ENCODE measurements around the gene DTNBP1.

DNA sequence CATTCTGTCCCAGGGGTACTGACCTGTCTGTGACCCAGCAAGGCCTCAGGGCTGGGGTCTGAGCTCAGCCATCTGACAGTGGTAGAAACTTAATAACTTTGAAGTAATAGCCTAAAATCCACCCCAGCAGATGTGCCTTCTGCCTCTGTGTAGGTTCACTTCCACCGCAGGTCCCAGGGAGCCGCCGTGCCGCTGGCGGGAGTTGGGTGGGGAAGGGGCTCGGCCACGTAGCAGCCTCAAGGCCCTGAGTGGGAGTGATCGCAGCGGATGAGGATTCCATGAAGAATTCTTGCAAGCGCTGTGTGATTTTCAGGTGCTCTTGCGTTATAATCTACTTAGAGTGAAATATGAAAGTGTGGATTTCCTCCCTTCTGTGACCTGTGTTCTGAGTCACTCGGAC, 163.7 kb downstream of the DTNBP1 start:
- TF ChIP-seq POLR2A (IDR thresholded peaks at IDR 0.05) = no peak
- TF ChIP-seq POLR2AphosphoS5 (IDR thresholded peaks at IDR 0.05) = no peak

All from breast epithelium (tissue), 3 donors.